ENCODE data around the gene MED15. TPM values are rescaled to one million over a fixed set of nuclear protein-coding genes. Genes with fewer than 3 reads are reported as not detected.
"Not testable (repeated sequence)": the region's sequence is repeated elsewhere in the genome, so short reads cannot be mapped to it uniquely, and the experiment has no call there.

The MED15 gene
- total RNA-seq, 1 donor from 2014 or later: 84.5 TPM

GRCh38 chr22:20615021-20615420, 107.6 kb downstream of the MED15 start:
- no peak overlapping the region for H3K4me3 Mint-ChIP-seq
- no peaks in the 10 kb centered on the region for H3K36me3 Mint-ChIP-seq (ENCODE audit: low read depth)
- TF ChIP-seq, protein P1, sequence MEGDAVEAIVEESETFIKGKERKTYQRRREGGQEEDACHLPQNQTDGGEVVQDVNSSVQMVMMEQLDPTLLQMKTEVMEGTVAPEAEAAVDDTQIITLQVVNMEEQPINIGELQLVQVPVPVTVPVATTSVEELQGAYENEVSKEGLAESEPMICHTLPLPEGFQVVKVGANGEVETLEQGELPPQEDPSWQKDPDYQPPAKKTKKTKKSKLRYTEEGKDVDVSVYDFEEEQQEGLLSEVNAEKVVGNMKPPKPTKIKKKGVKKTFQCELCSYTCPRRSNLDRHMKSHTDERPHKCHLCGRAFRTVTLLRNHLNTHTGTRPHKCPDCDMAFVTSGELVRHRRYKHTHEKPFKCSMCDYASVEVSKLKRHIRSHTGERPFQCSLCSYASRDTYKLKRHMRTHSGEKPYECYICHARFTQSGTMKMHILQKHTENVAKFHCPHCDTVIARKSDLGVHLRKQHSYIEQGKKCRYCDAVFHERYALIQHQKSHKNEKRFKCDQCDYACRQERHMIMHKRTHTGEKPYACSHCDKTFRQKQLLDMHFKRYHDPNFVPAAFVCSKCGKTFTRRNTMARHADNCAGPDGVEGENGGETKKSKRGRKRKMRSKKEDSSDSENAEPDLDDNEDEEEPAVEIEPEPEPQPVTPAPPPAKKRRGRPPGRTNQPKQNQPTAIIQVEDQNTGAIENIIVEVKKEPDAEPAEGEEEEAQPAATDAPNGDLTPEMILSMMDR (conservative IDR thresholded peaks at IDR 0.05): no peak
- no peaks in the 10 kb centered on the region for H3K27me3 Mint-ChIP-seq (ENCODE audit: low read depth)
- peaks cover 18% of the 10 kb centered on the region for H3K4me1 Mint-ChIP-seq
- DNase-seq (ENCODE audit: low read depth, low spot score): no peak
- no peaks in the 10 kb centered on the region for H3K9me3 Mint-ChIP-seq
- H3K27ac Mint-ChIP-seq (ENCODE audit: unreplicated experiment): no peak overlapping the region

DNA sequence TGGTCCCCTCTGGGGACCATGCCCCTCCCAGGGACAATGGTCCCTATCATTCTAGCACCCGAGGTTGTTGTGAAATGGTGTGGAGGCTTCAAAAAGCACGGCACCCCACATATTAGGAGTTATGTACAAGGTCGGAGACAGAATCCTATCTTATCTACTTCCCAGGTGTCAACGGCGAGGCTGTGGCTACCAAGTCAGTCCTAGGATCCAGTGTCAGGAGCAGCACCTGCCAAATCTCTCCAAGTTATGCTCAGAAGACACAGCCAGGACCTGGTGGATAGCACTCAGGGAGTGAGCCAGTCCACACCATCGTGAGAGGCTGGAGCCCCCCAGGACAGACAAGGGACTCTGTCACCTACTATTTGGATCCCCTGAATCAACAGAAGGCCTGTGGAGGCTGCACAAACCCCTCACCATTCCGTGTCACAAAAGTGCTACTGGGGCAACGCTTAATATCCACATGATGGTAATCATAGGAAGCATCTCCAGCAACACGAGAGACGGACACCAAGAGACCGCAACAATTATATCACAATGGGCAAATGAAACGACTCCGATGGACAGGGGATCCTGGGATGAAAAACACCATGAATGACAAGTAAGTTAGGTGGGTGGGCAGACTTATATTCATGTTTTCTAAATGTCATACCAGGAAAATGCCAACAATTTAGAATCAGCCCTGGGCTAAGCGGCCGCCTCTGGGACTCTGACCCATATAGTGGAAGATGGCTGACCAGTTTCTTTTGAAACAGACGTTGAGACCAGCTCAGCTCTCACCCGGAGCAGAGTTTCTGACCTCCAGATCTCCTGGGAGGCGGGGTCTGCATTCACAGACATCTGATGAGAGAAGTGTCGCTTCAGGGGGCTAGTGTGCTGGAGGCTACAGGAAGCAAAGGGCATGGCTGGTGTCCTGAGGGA, 108.4 kb downstream of the MED15 start:
- no peak overlapping the region for H3K4me3 Mint-ChIP-seq
- H3K36me3 Mint-ChIP-seq (ENCODE audit: low read depth): no peaks in the 10 kb centered on the region
- TF ChIP-seq, protein P1 (conservative IDR thresholded peaks at IDR 0.05): no peak
- no peaks in the 10 kb centered on the region for H3K27me3 Mint-ChIP-seq (ENCODE audit: low read depth)
- peak overlapping the region; percentile 69 for H3K27ac Mint-ChIP-seq (ENCODE audit: unreplicated experiment)
- DNase-seq (ENCODE audit: low read depth, low spot score): no peak
- peaks cover 18% of the 10 kb centered on the region for H3K4me1 Mint-ChIP-seq
- no peaks in the 10 kb centered on the region for H3K9me3 Mint-ChIP-seq

DNA sequence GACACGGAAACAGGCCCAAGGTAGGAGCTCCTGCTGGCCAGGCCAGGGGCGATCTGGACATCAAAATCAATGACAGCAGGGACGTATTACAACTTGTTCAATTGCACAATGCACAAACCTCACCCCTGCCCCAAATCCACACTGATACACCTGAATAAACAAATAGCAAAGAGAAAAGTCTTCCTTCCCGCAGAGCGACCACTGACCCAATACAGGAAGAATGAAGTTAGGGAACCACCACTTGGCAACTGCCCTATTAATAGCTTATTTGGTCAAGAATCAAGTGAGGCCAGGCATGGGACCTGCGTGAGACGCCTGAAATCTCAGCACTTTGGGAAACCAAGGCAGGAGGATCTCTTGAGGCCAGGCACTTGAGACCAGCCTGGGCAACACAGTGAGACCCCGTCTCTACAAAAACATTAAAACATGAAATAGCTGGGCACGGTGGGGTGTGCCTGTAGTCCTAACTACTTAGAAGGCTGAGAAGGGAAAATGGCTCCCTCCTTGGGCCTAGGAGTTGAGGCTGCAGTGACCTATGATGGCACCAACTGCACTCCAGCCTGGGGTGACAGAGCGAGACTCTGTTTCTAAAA, 109.1 kb downstream of the MED15 start:
- Mint-ChIP-seq H3K9me3 (no peaks in the 10 kb centered on the region), H3K27me3 (ENCODE audit: low read depth) (no peaks in the 10 kb centered on the region), H3K27ac (ENCODE audit: unreplicated experiment) (no peak overlapping the region), H3K4me3 (no peak overlapping the region), H3K4me1 (peaks cover 18% of the 10 kb centered on the region), H3K36me3 (ENCODE audit: low read depth) (no peaks in the 10 kb centered on the region)
- TF ChIP-seq, protein P1 (conservative IDR thresholded peaks at IDR 0.05): no peak
- DNase-seq (ENCODE audit: low read depth, low spot score): no peak

GRCh38 chr22:20618488-20618887, 111.1 kb downstream of the MED15 start:
- Mint-ChIP-seq H3K36me3 (ENCODE audit: low read depth) (no peaks in the 10 kb centered on the region), H3K27me3 (ENCODE audit: low read depth) (no peaks in the 10 kb centered on the region), H3K9me3 (no peaks in the 10 kb centered on the region), H3K27ac (ENCODE audit: unreplicated experiment) (no peak overlapping the region), H3K4me3 (no peak overlapping the region), H3K4me1 (peaks cover 18% of the 10 kb centered on the region)
- no peak for DNase-seq (ENCODE audit: low read depth, low spot score)
- TF ChIP-seq, protein P1 (conservative IDR thresholded peaks at IDR 0.05): no peak

DNA sequence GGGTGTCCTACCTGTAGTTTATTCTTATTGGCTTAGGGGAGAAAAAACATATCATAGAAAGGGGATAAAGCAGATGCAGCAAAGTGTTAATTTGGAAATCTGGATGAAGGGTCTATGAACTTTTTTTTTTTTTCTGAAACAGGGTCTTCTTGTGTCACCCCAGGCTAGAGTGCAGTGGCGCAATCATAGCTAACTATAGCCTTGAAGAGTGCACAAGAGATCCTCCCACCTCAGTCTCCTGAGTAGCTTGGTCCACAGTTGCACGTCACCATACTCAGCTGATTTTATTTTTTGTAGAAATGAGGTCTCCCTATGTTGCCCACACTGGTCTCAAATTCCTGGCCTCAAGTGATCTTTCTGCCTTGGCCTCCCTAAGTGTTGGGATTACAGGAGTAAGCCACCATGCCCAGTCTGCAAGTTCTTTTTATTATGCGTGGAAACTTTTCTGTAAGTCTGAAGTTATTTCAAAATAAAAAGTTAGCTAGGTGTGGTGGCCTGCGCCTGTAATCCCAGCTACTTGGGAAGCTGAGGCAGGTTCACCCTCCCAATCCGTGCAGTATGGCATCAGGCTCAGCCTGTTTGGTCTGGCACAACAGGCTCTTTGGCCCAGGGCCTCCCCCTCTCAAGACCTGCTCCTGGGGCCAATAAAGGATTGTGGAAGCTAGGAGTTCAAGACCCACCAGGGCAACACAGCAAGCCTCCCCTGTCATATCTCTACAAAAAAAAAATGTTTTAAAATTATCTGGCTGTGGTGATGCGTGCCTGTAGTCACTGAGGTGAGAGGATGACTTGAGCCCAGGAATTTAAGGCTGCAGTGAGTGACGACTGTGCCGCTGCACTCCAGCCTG, 111.9 kb downstream of the MED15 start:
- no peaks in the 10 kb centered on the region for H3K9me3 Mint-ChIP-seq
- H3K4me1 Mint-ChIP-seq: peaks cover 18% of the 10 kb centered on the region
- no peak for DNase-seq (ENCODE audit: low read depth, low spot score)
- TF ChIP-seq, protein P1 (conservative IDR thresholded peaks at IDR 0.05): no peak
- H3K27me3 Mint-ChIP-seq (ENCODE audit: low read depth): no peaks in the 10 kb centered on the region
- H3K4me3 Mint-ChIP-seq: no peak overlapping the region
- H3K27ac Mint-ChIP-seq (ENCODE audit: unreplicated experiment): no peak overlapping the region
- H3K36me3 Mint-ChIP-seq (ENCODE audit: low read depth): no peaks in the 10 kb centered on the region

DNA sequence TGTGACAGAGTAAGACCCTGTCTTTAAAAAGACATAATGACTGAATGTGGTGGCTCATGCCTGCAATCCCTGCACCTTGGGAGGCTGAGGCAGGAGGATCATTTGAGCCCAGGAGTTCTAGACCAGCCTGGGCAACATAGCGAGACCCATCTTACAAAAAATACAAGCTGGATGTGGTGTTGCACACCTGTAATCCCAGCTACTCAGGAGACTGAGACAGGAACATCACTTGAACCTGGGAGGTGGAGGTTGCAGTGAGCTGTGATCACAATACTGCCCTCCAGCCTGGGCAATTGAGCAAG, 112.4 kb downstream of the MED15 start:
- H3K36me3 Mint-ChIP-seq (ENCODE audit: low read depth); H3K4me3 Mint-ChIP-seq; H3K9me3 Mint-ChIP-seq; H3K27me3 Mint-ChIP-seq (ENCODE audit: low read depth); DNase-seq (ENCODE audit: low read depth, low spot score); H3K27ac Mint-ChIP-seq (ENCODE audit: unreplicated experiment): not testable (repeated sequence)
- peaks cover 18% of the 10 kb centered on the region for H3K4me1 Mint-ChIP-seq
